MM.1S (cell line): ENCODE measurements around the gene GJA5.

Experiments used
- DNase-seq: peaks from one replicate; pipeline ENCODE4 v3.0.0-alpha.2; 2015
- H2AFZ ChIP-seq: fragments of 300-600 bp; sonication (generic); 2 replicates; pipeline ENCODE4 v1.6.0; 2016; ENCODE audit warnings: antibody characterized with exemption, low read length
- H3F3A ChIP-seq: fragments of 300-600 bp; sonication (generic); 2 replicates; pipeline ENCODE4 v1.6.1; 2016; ENCODE audit warnings: mild to moderate bottlenecking, antibody characterized with exemption, low read length, moderate library complexity, mixed read lengths; ENCODE audit not compliant: insufficient read depth
- H3K27ac ChIP-seq: fragments of 300-600 bp; sonication (generic); 2 replicates; pipeline ENCODE4 v1.5.1; 2016; ENCODE audit warnings: mild to moderate bottlenecking, low read length
- H3K27me3 ChIP-seq: fragments of 300-600 bp; sonication (generic); replicated peaks from 2 replicates; pipeline ENCODE4 v1.6.0; 2016; ENCODE audit warnings: low read length; ENCODE audit not compliant: insufficient read depth
- H3K36me3 ChIP-seq: fragments of 300-600 bp; sonication (generic); replicated peaks from 2 replicates; pipeline ENCODE4 v1.6.1; 2016; ENCODE audit warnings: mild to moderate bottlenecking, low read length, mixed read lengths; ENCODE audit not compliant: insufficient read depth
- H3K4me1 ChIP-seq: fragments of 300-600 bp; sonication (generic); 2 replicates; pipeline ENCODE4 v1.6.1; 2016; ENCODE audit warnings: low read length, mixed read lengths
- H3K4me2 ChIP-seq: fragments of 300-600 bp; sonication (generic); 2 replicates; pipeline ENCODE4 v1.6.0; 2016; ENCODE audit warnings: low read depth, low read length
- H3K4me3 ChIP-seq: fragments of 300-600 bp; sonication (generic); 2 replicates; pipeline ENCODE4 v1.5.1; 2016; ENCODE audit warnings: low read length, mixed read lengths
- H3K79me2 ChIP-seq: fragments of 300-600 bp; sonication (generic); 2 replicates; pipeline ENCODE4 v1.6.1; 2016; ENCODE audit warnings: mixed run types, low read length, mixed read lengths
- H3K9ac ChIP-seq: fragments of 300-600 bp; sonication (generic); 2 replicates; pipeline ENCODE4 v1.6.1; 2016; ENCODE audit warnings: low read length, mixed read lengths
- H3K9me2 ChIP-seq: fragments of 300-600 bp; sonication (generic); replicated peaks from 2 replicates; pipeline ENCODE4 v1.6.1; 2016; ENCODE audit warnings: mild to moderate bottlenecking, low read length, mixed read lengths; ENCODE audit not compliant: insufficient read depth
- H3K9me3 ChIP-seq: fragments of 300-600 bp; sonication (generic); replicated peaks from 2 replicates; pipeline ENCODE4 v1.6.1; 2016; ENCODE audit warnings: mild to moderate bottlenecking, low read length, mixed read lengths; ENCODE audit not compliant: insufficient read depth
- H4K20me1 ChIP-seq: fragments of 300-600 bp; sonication (generic); 2 replicates; pipeline ENCODE4 v1.6.1; 2016; ENCODE audit warnings: mild to moderate bottlenecking, low read length, moderate library complexity, mixed read lengths; ENCODE audit not compliant: insufficient read depth
- CTCF ChIP-seq: fragments of 300-600 bp; sonication (generic); IDR thresholded peaks from 2 replicates; pipeline ENCODE4 v1.5.1; 2016; ENCODE audit warnings: antibody characterized with exemption, low read length, mixed read lengths
- EZH2 ChIP-seq: fragments of 300-600 bp; sonication (generic); optimal IDR thresholded peaks from 2 replicates; pipeline ENCODE3; 2017; ENCODE audit warnings: low read depth, mild to moderate bottlenecking, antibody characterized with exemption, low read length, mixed read lengths
- EZH2phosphoT487 ChIP-seq: fragments of 300-600 bp; sonication (generic); IDR thresholded peaks from 2 replicates; pipeline ENCODE4 v1.6.1; 2018; ENCODE audit warnings: antibody characterized with exemption, low read length

Gene GJA5

GRCh38 chr1:147771226-147772125 is 11.1 kb upstream of the GJA5 start:
- H3K9me3 ChIP-seq: no peaks in the 10 kb centered on the region
- no peak overlapping the region for H3K4me3 ChIP-seq
- DNase-seq: no peak
- H3K36me3 ChIP-seq: no peaks in the 10 kb centered on the region
- no peak for TF ChIP-seq EZH2
- no peak for TF ChIP-seq EZH2phosphoT487
- no peak for TF ChIP-seq CTCF
- no peak overlapping the region for H3K27ac ChIP-seq
- no peaks in the 10 kb centered on the region for H3K79me2 ChIP-seq
- H2AFZ ChIP-seq: no peak overlapping the region
- no peaks in the 10 kb centered on the region for H3K9me2 ChIP-seq
- no peaks in the 10 kb centered on the region for H3K27me3 ChIP-seq
- no peaks in the 10 kb centered on the region for H4K20me1 ChIP-seq
- H3K9ac ChIP-seq: no peak overlapping the region
- H3K4me2 ChIP-seq: no peak overlapping the region
- H3K4me1 ChIP-seq: no peaks in the 10 kb centered on the region
- H3F3A ChIP-seq: no peaks in the 10 kb centered on the region

- no peak overlapping the region for H3K27ac ChIP-seq
- no peak for TF ChIP-seq EZH2
- no peak for TF ChIP-seq EZH2phosphoT487
- TF ChIP-seq CTCF: no peak
- no peak overlapping the region for H3K9ac ChIP-seq
- H3K4me1 ChIP-seq: no peaks in the 10 kb centered on the region
- H3K4me3 ChIP-seq: no peak overlapping the region
- no peaks in the 10 kb centered on the region for H3K9me2 ChIP-seq
- H3K36me3 ChIP-seq: no peaks in the 10 kb centered on the region
- no peak overlapping the region for H2AFZ ChIP-seq
- DNase-seq: no peak
- no peaks in the 10 kb centered on the region for H3K9me3 ChIP-seq
- no peaks in the 10 kb centered on the region for H4K20me1 ChIP-seq
- no peaks in the 10 kb centered on the region for H3K27me3 ChIP-seq
- H3K4me2 ChIP-seq: no peak overlapping the region
- no peaks in the 10 kb centered on the region for H3F3A ChIP-seq
- no peaks in the 10 kb centered on the region for H3K79me2 ChIP-seq
Measured at GRCh38 chr1:147769106-147769505, 8.7 kb upstream of the GJA5 start.

DNA sequence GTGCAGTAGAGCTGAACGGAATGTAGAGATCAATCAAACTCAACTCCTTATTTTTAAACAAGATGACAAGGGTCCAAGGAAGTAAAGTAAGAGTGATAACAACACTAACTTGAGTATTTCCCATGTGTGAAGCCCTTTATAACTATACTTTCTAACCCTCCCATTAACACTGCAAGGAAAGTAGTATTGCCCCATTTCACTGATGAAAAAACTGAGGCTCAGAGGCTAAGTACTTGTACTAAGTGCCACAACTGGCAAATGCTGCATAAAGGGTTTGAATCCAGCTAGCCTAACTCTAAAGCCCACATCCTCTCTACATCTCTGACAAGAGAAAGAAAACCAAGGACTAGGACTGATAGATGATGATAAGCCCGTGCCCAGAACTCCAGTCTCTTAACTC is 8.2 kb upstream of the GJA5 start:
- Histone ChIP-seq H3K79me2 (no peaks in the 10 kb centered on the region), H3K9me3 (no peaks in the 10 kb centered on the region), H3K27me3 (no peaks in the 10 kb centered on the region), H3K4me1 (no peaks in the 10 kb centered on the region), H3K4me2 (no peak overlapping the region), H4K20me1 (no peaks in the 10 kb centered on the region), H3K27ac (no peak overlapping the region), H3K9ac (no peak overlapping the region), H3K4me3 (no peak overlapping the region), H3K36me3 (no peaks in the 10 kb centered on the region), H2AFZ (no peak overlapping the region), H3F3A (no peaks in the 10 kb centered on the region), H3K9me2 (no peaks in the 10 kb centered on the region)
- TF ChIP-seq EZH2 (no peak), CTCF (no peak), EZH2phosphoT487 (no peak)
- no peak for DNase-seq
